Esophagus muscularis mucosa (tissue), 4 donors: ENCODE data around the gene ATG4D. TPM values are rescaled to one million over a fixed set of nuclear protein-coding genes. Genes with fewer than 3 reads are reported as not detected.

Experiments
- DNase-seq: peaks from one replicate; pipeline ENCODE4 v3.0.0-alpha.2; 2017; ENCODE audit errors: extremely low spot score
- H3K27ac ChIP-seq, 4 donors: fragments of 200-600 bp; sonication (generic); replicated peaks in 1 of 4; 1 replicate in 3 of 4; 2 replicates in 1 of 4; pipeline ENCODE4 v1.5.1; 2016 to 2019; ENCODE audit warnings: mild to moderate bottlenecking in 1 of 4
- H3K27me3 ChIP-seq, 4 donors: fragments of 200-600 bp; sonication (generic); one replicate each; pipeline versions ENCODE4 v1.5.1 to v1.6.0; 2016 to 2019
- H3K36me3 ChIP-seq, 4 donors: fragments of 200-600 bp; sonication (generic); one replicate each; pipeline ENCODE4 v1.5.1; 2016 to 2019
- H3K4me1 ChIP-seq, 4 donors: fragments of 200-600 bp; sonication (generic); one replicate each; pipeline ENCODE4 v1.5.1; 2016 to 2019
- H3K4me3 ChIP-seq, 4 donors: fragments of 200-600 bp; sonication (generic); 1 replicate in 2 of 4; 2 replicates in 2 of 4; pipeline ENCODE4 v1.5.1; 2016 to 2019; ENCODE audit warnings: mild to moderate bottlenecking in 4 of 4, moderate library complexity in 1 of 4
- H3K9me3 ChIP-seq, 4 donors: fragments of 200-600 bp; sonication (generic); 1 replicate in 3 of 4; 2 replicates in 1 of 4; pipeline ENCODE4 v1.5.1; 2016 to 2019
- CTCF ChIP-seq, 3 experiments: fragments of 200-600 bp in 2 of 3; fragments of 450-650 bp in 1 of 3; sonication (generic) in 2 of 3; IDR thresholded peaks; one replicate each; pipeline ENCODE4 v1.5.1; 2017 to 2019; ENCODE audit warnings: antibody characterized with exemption in 3 of 3, mild to moderate bottlenecking in 2 of 3, moderate library complexity in 1 of 3
- EP300 ChIP-seq: sonication (generic); formaldehyde crosslinking; IDR thresholded peaks from one replicate; pipeline ENCODE4 v1.6.1; 2017; ENCODE audit warnings: antibody characterized with exemption
- POLR2A ChIP-seq: fragments of 450-650 bp; IDR thresholded peaks from one replicate; pipeline ENCODE4 v1.6.1; 2017; ENCODE audit warnings: antibody characterized with exemption, moderate library complexity, mild to moderate bottlenecking, low read depth
- POLR2AphosphoS5 ChIP-seq, 2 donors: sonication (generic); formaldehyde crosslinking; IDR thresholded peaks; one replicate each; pipeline ENCODE4 v1.6.1; 2017; ENCODE audit warnings: antibody characterized with exemption in 2 of 2
- WGBS: methylation state at CpG from one replicate; pipeline ENCODE4 v1.1.5; 2018; 5-methylcytosine and 5-hydroxymethylcytosine counted together
- intact Hi-C: fragments of 100-400 bp; cut with DNase I; formaldehyde crosslinking; loops from one replicate; pipeline ENCODE4 v1.15.1; 2023
- total RNA-seq, 4 donors: library from RNA; depleted of rRNA; stranded (reverse); fragments of >200 nt; gene quantifications; one replicate each; pipeline versions ENCODE4 v1.1.0 to v1.2.1, GENCODE V29; 2016

ATG4D gene
- total RNA-seq, 4 donors from 2014 or later: 18.2 to 44.1 (median 29.7) TPM

DNA sequence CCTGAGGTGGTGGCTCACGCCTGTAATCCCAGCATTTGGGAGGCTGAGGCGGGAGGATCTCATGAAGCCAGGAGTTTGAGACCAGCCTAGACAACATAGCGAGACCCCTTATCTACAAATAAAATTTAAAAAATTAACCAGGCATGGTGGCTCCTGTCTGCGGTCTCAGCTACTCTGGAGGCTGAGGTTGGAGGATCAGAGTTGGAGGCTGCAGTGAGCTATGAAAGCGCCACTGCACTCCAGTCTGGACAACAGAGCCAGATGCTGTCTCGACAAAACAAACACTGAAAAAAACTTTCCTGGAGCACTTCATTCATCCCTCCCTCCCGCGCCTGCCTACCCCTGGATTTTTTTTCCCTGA lies 665 bp upstream of the ATG4D start:
- TF ChIP-seq POLR2A (no peak), CTCF (IDR thresholded peaks at IDR 0.05) (no peak), POLR2AphosphoS5 (IDR thresholded peaks at IDR 0.05) (no peak), EP300 (no peak)
- no peak for DNase-seq
- Histone ChIP-seq H3K4me1 (peaks cover 19 to 32% (median 27%) of the 10 kb centered on the region in 4 donors), H3K9me3 (no peaks in the 10 kb centered on the region), H3K27ac (peak overlapping the region; percentile 90 to 95 (median 92)), H3K4me3 (peak overlapping the region; percentile 89 to 100 (median 97)), H3K27me3 (peaks cover 0 to 6% (median 0%) of the 10 kb centered on the region in 4 donors), H3K36me3 (peaks cover 9 to 22% (median 18%) of the 10 kb centered on the region in 4 donors)
- intact Hi-C loops: no loop called here
- 55% methylated on average over 8 of the region's 8 CpGs for WGBS

- peaks cover 19 to 32% (median 27%) of the 10 kb centered on the region in 4 donors for H3K4me1 ChIP-seq
- intact Hi-C loops: no loop called here
- H3K27me3 ChIP-seq: peaks cover 0 to under 1% (median 0%) of the 10 kb centered on the region in 4 donors
- DNase-seq: no peak
- H3K9me3 ChIP-seq: no peaks in the 10 kb centered on the region
- H3K27ac ChIP-seq: peak overlapping the region; percentile 90 to 95 (median 92)
- H3K4me3 ChIP-seq: peak overlapping the region; percentile 89 to 100 (median 97)
- 34% methylated on average over 10 of the region's 22 CpGs for WGBS
- peaks cover 11 to 35% (median 31%) of the 10 kb centered on the region in 4 donors for H3K36me3 ChIP-seq
- TF ChIP-seq POLR2A (no peak), EP300 (no peak), CTCF (IDR thresholded peaks at IDR 0.05) (no peak), POLR2AphosphoS5 (IDR thresholded peaks at IDR 0.05) (no peak)
Measured at GRCh38 chr19:10544242-10544752, 593 bp downstream of the ATG4D start.

- Histone ChIP-seq H3K4me1 (peaks cover 19 to 32% (median 27%) of the 10 kb centered on the region in 4 donors), H3K36me3 (peaks cover 16 to 40% (median 36%) of the 10 kb centered on the region in 4 donors), H3K27me3 (no peaks in the 10 kb centered on the region), H3K27ac (peak overlapping the region; percentile 90 to 95 (median 92)), H3K4me3 (peak overlapping the region; percentile 89 to 100 (median 97)), H3K9me3 (no peaks in the 10 kb centered on the region)
- intact Hi-C loops: no loop called here
- DNase-seq: no peak
- WGBS: 68% methylated on average over 17 of the region's 23 CpGs
- TF ChIP-seq POLR2AphosphoS5 (IDR thresholded peaks at IDR 0.05) (no peak), POLR2A (no peak), EP300 (no peak), CTCF (IDR thresholded peaks at IDR 0.05) (no peak)
Measured at GRCh38 chr19:10544753-10545251, 1.1 kb downstream of the ATG4D start.

DNA sequence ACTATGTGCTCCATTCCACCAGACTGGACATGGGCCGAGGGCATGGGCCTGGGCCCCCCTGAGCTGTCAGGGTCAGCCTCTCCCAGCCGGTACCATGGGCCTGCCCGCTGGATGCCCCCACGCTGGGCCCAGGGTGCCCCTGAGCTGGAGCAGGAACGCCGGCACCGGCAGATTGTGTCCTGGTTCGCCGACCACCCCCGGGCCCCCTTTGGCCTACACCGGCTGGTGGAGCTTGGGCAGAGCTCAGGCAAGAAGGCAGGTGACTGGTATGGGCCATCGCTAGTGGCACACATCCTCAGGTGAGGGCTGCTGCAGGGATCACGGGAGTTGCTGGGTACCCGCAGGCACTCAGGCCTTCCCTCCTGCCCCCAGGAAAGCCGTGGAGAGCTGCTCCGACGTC lies 3.1 kb downstream of the ATG4D start:
- TF ChIP-seq POLR2AphosphoS5 (IDR thresholded peaks at IDR 0.05): no peak
- no peak for TF ChIP-seq CTCF (IDR thresholded peaks at IDR 0.05)
- no peak for TF ChIP-seq EP300
- no peak for TF ChIP-seq POLR2A
- no peak overlapping the region for H3K4me3 ChIP-seq
- H3K4me1 ChIP-seq: peaks cover 19 to 32% (median 27%) of the 10 kb centered on the region in 4 donors
- H3K27ac ChIP-seq: no peak overlapping the region
- 77% methylated on average over 3 of the region's 17 CpGs for WGBS
- intact Hi-C loops: no loop called here
- H3K36me3 ChIP-seq: peaks cover 31 to 60% (median 56%) of the 10 kb centered on the region in 4 donors
- no peaks in the 10 kb centered on the region for H3K27me3 ChIP-seq
- H3K9me3 ChIP-seq: no peaks in the 10 kb centered on the region
- DNase-seq: no peak
